PC-9 (cell line): ENCODE measurements around the gene ATP5PO. TPM values are rescaled to one million over a fixed set of nuclear protein-coding genes. Genes with fewer than 3 reads are reported as not detected.

Experiments
- BruUV-seq: library from RNA; stranded (reverse); fragments of 400-500 nt; replicated peaks from 2 replicates; lab custom pipeline; 2021; lab: Mats Ljungman, UMichigan
- CTCF ChIA-PET: fragments of 300-600 bp; sonication (Branson Sonifier 250); formaldehyde crosslinking; loops from one replicate; lab custom pipeline; 2022; ENCODE audit warnings: antibody characterized with exemption; lab: Charles Lee
- POLR2A ChIA-PET: fragments of 300-600 bp; sonication (Branson Sonifier 250); formaldehyde crosslinking; loops from one replicate; lab custom pipeline; 2022; ENCODE audit warnings: antibody characterized with exemption; ENCODE audit not compliant: unreplicated experiment; lab: Charles Lee
- DNase-seq, 2 experiments: peaks; one replicate each; pipeline versions ENCODE4 v3.0.0 to v3.0.0-alpha.2; 2015 to 2022; ENCODE audit warnings: mixed read lengths in 1 of 2
- H2AFZ ChIP-seq: fragments of 200-600 bp; sonication (generic); 2 replicates; pipeline ENCODE4 v1.8.1; 2017; ENCODE audit warnings: antibody characterized with exemption
- H3F3A ChIP-seq: fragments of 200-600 bp; sonication (generic); 2 replicates; pipeline ENCODE4 v1.8.1; 2017; ENCODE audit warnings: antibody characterized with exemption, mild to moderate bottlenecking, low read depth; ENCODE audit not compliant: insufficient read depth
- H3K27ac ChIP-seq: fragments of 200-600 bp; sonication (generic); 2 replicates; pipeline ENCODE4 v1.6.1; 2016; ENCODE audit warnings: mixed run types
- H3K27me3 ChIP-seq: fragments of 200-600 bp; sonication (generic); 2 replicates; pipeline ENCODE4 v1.6.1; 2016; ENCODE audit warnings: low read depth, mixed run types; ENCODE audit not compliant: insufficient read depth
- H3K36me3 ChIP-seq: fragments of 200-600 bp; sonication (generic); 2 replicates; pipeline ENCODE4 v1.6.1; 2016; ENCODE audit warnings: low read depth, mixed run types
- H3K4me1 ChIP-seq: fragments of 200-600 bp; sonication (generic); replicated peaks from 2 replicates; pipeline ENCODE4 v1.6.1; 2016; ENCODE audit warnings: mixed run types; ENCODE audit not compliant: insufficient read depth
- H3K4me2 ChIP-seq: fragments of 200-600 bp; sonication (generic); 2 replicates; pipeline ENCODE4 v1.6.1; 2017; ENCODE audit warnings: mixed run types
- H3K4me3 ChIP-seq: fragments of 200-600 bp; sonication (generic); 2 replicates; pipeline ENCODE4 v1.6.1; 2016; ENCODE audit warnings: mixed run types
- H3K79me2 ChIP-seq: fragments of 200-600 bp; sonication (generic); 2 replicates; pipeline ENCODE4 v1.6.1; 2017; ENCODE audit warnings: low read depth, mixed run types
- H3K9me2 ChIP-seq: fragments of 200-600 bp; sonication (generic); 2 replicates; pipeline ENCODE4 v1.8.1; 2017; ENCODE audit warnings: mild to moderate bottlenecking; ENCODE audit not compliant: insufficient read depth
- H3K9me3 ChIP-seq: fragments of 200-600 bp; sonication (generic); 2 replicates; pipeline ENCODE4 v1.8.1; 2016; ENCODE audit warnings: low read depth; ENCODE audit not compliant: insufficient read depth
- H4K20me1 ChIP-seq: fragments of 200-600 bp; sonication (generic); 2 replicates; pipeline ENCODE4 v1.8.1; 2017; ENCODE audit not compliant: insufficient read depth
- CTCF ChIP-seq: fragments of 200-600 bp; sonication (generic); conservative IDR thresholded peaks from 2 replicates; pipeline ENCODE4 v1.6.1; 2017; ENCODE audit warnings: mixed run types, antibody characterized with exemption, mild to moderate bottlenecking, moderate library complexity
- EZH2 ChIP-seq: fragments of 200-600 bp; sonication (generic); IDR thresholded peaks from 2 replicates; pipeline ENCODE4 v1.8.0; 2017; ENCODE audit warnings: antibody characterized with exemption, low read depth
- intact Hi-C: fragments of 100-400 bp; cut with micrococcal nuclease; formaldehyde crosslinking; loops from one replicate; pipeline ENCODE4 v1.10.0; 2022; ENCODE audit not compliant: unreplicated experiment
- total RNA-seq: library from RNA; stranded (reverse); gene quantifications from 2 replicates; pipeline ENCODE4 v1.2.3, GENCODE V29; 2021

Gene ATP5PO
- total RNA-seq, 1 experiment from 2014 or later = 134 TPM

- intact Hi-C loops = no loop called here
- ChIA-PET POLR2A (interaction anchor here (0.7 kb wide), 1 partner anchor 96 kb away, joined by 8 read pairs; no protein-coding TSS in a partner anchor), CTCF (no interaction called here)
- no peaks in the 10 kb centered on the region for H4K20me1 ChIP-seq
- no peak overlapping the region for H2AFZ ChIP-seq
- H3K27ac ChIP-seq = no peak overlapping the region
- no peak overlapping the region for H3K4me3 ChIP-seq
- no peaks in the 10 kb centered on the region for H3K27me3 ChIP-seq
- no TSS peak for BruUV-seq
- no peaks in the 10 kb centered on the region for H3F3A ChIP-seq
- no peak overlapping the region for H3K4me2 ChIP-seq
- no peaks in the 10 kb centered on the region for H3K9me3 ChIP-seq
- no peaks in the 10 kb centered on the region for H3K79me2 ChIP-seq
- H3K36me3 ChIP-seq = no peaks in the 10 kb centered on the region
- TF ChIP-seq EZH2 (no peak), CTCF (no peak)
- no peaks in the 10 kb centered on the region for H3K9me2 ChIP-seq
- no peaks in the 10 kb centered on the region for H3K4me1 ChIP-seq
- no peak for DNase-seq
These were observed 22.8 kb upstream of the ATP5PO start for GRCh38 chr21:33938381-33938780.

GRCh38 chr21:33937931-33938339 lies 22.3 kb upstream of the ATP5PO start:
- Histone ChIP-seq H3K36me3 (no peaks in the 10 kb centered on the region), H3K27ac (no peak overlapping the region), H3K9me3 (no peaks in the 10 kb centered on the region), H3K4me2 (no peak overlapping the region), H3K79me2 (no peaks in the 10 kb centered on the region), H4K20me1 (no peaks in the 10 kb centered on the region), H3K4me3 (no peak overlapping the region), H3K4me1 (no peaks in the 10 kb centered on the region), H3F3A (no peaks in the 10 kb centered on the region), H3K27me3 (no peaks in the 10 kb centered on the region), H3K9me2 (no peaks in the 10 kb centered on the region), H2AFZ (no peak overlapping the region)
- DNase-seq = no peak
- intact Hi-C loops = no loop called here
- BruUV-seq = no TSS peak
- TF ChIP-seq EZH2 (no peak), CTCF (no peak)
- ChIA-PET CTCF (no interaction called here), POLR2A (no interaction called here)

GRCh38 chr21:33937146-33937545 lies 21.5 kb upstream of the ATP5PO start:
- no peaks in the 10 kb centered on the region for H3K27me3 ChIP-seq
- H3F3A ChIP-seq = no peaks in the 10 kb centered on the region
- H3K79me2 ChIP-seq = no peaks in the 10 kb centered on the region
- DNase-seq = no peak
- no peaks in the 10 kb centered on the region for H3K9me3 ChIP-seq
- TF ChIP-seq CTCF (no peak), EZH2 (no peak)
- H2AFZ ChIP-seq = no peak overlapping the region
- no peak overlapping the region for H3K27ac ChIP-seq
- H3K4me1 ChIP-seq = no peaks in the 10 kb centered on the region
- intact Hi-C loops = no loop called here
- no peaks in the 10 kb centered on the region for H3K36me3 ChIP-seq
- H4K20me1 ChIP-seq = no peaks in the 10 kb centered on the region
- no TSS peak for BruUV-seq
- no peaks in the 10 kb centered on the region for H3K9me2 ChIP-seq
- H3K4me3 ChIP-seq = no peak overlapping the region
- CTCF ChIA-PET = interaction anchor here (0.5 kb wide), 1 partner anchor 728 kb away, joined by 4 read pairs; no protein-coding TSS in a partner anchor
- H3K4me2 ChIP-seq = no peak overlapping the region
- POLR2A ChIA-PET = interaction anchor here (0.5 kb wide), 1 partner anchor 11 kb away, joined by 4 read pairs; no protein-coding TSS in a partner anchor
